ENCODE results near the gene ZFP91.

DNA sequence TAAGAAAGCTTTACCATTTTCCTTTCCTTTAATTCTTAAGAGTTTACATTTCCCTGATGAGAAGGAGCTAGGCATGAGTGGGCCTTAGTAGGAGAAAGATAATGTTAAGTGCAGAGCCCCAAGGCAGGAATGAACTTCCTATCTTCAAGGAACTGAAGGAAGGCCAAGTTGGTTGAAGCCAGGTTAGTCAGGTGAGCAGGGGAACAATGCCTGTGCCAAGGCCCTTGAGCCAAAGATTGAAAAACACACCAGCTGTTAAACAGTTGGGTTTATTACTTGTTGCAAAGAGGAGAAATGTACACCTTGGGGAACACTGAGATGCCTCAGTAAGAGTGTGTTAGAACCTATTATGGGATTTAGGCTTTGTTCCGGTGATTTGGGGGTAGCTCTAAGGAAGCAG, 53.6 kb downstream of the ZFP91 start:
- TF ChIP-seq, protein P1, sequence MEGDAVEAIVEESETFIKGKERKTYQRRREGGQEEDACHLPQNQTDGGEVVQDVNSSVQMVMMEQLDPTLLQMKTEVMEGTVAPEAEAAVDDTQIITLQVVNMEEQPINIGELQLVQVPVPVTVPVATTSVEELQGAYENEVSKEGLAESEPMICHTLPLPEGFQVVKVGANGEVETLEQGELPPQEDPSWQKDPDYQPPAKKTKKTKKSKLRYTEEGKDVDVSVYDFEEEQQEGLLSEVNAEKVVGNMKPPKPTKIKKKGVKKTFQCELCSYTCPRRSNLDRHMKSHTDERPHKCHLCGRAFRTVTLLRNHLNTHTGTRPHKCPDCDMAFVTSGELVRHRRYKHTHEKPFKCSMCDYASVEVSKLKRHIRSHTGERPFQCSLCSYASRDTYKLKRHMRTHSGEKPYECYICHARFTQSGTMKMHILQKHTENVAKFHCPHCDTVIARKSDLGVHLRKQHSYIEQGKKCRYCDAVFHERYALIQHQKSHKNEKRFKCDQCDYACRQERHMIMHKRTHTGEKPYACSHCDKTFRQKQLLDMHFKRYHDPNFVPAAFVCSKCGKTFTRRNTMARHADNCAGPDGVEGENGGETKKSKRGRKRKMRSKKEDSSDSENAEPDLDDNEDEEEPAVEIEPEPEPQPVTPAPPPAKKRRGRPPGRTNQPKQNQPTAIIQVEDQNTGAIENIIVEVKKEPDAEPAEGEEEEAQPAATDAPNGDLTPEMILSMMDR (IDR thresholded peaks at IDR 0.05), result no peak
- TF ChIP-seq POLR2A (IDR thresholded peaks at IDR 0.05) (no peak), POLR2AphosphoS5 (IDR thresholded peaks at IDR 0.05) (no peak)

Measured in breast epithelium (tissue), 3 donors.